IPS-18c (cell line): Measurements from ENCODE around the gene CHST12.
A peak's percentile ranks its signal among the peaks of the same experiment; 100 is the strongest.
"Not testable (repeated sequence)": the region's sequence is repeated elsewhere in the genome, so short reads cannot be mapped to it uniquely, and the experiment has no call there.

Experiments used
- H3K4me3 ChIP-seq: 2 replicates; pipeline ENCODE4 v1.7.0; 2013; ENCODE audit warnings: low read depth, mild to moderate bottlenecking, low read length, moderate library complexity; ENCODE audit not compliant: insufficient read depth
- H3K9me3 ChIP-seq: one replicate; pipeline ENCODE4 v1.6.1; 2013; ENCODE audit warnings: mild to moderate bottlenecking, low read length, moderate library complexity; ENCODE audit not compliant: control insufficient read depth, insufficient read depth

Gene CHST12

DNA sequence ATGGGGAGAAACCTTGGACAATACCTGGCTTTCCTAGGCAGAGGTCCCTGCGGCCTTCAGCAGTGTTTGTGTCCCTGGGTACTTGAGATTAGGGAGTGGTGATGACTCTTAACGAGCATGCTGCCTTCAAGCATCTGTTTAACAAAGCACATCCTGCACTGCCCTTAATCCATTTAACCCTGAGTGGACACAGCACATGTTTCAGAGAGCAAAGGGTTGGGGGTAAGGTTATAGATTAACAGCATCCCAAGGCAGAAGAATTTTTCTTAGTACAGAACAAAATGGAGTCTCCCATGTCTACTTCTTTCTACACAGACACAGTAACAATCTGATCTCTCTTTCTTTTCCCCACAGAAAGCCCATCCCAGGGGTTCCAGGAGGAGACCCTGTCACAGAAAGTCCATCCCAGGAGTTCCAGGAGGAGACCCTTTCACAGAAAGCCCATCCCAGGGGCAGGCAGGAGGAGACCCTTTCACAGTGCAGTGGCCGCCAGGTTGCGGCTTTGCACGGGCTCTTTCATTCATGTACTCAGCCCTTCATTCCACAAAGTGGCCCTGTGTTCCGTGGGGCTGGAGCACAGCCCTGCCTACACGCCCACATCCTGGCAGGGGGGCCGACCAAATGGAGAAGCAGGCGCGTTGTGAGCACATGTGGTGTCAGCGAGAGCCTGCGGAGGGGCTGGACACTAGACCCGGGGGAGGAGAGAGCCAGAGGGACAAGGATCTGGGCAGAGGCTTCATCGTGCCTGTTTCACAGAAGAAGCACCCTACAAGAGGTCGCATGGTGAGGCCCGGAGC lies 13.2 kb upstream of the CHST12 start:
- H3K4me3 ChIP-seq, H3K9me3 ChIP-seq: not testable (repeated sequence)

DNA sequence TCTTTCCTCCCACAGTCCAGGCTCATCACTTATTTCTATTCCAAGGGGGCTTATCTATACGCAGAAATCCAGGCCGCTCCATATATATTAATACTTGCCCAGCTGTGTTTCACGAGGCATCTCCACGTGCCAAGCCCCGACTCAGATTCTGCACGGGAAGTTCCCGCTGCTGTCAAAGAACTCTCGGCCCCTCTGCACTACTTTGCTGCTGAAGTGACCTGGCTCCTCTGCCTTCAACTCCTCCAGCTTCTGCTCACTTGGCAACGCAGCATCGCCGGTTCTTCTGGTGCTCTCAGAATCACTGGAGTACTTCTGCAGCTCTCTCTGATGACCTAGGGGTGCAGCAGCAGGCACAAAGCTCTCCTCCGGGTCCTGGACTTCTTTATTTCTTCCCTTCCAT lies 9.7 kb upstream of the CHST12 start:
- H3K9me3 ChIP-seq = no peaks in the 10 kb centered on the region
- H3K4me3 ChIP-seq = no peak overlapping the region

DNA sequence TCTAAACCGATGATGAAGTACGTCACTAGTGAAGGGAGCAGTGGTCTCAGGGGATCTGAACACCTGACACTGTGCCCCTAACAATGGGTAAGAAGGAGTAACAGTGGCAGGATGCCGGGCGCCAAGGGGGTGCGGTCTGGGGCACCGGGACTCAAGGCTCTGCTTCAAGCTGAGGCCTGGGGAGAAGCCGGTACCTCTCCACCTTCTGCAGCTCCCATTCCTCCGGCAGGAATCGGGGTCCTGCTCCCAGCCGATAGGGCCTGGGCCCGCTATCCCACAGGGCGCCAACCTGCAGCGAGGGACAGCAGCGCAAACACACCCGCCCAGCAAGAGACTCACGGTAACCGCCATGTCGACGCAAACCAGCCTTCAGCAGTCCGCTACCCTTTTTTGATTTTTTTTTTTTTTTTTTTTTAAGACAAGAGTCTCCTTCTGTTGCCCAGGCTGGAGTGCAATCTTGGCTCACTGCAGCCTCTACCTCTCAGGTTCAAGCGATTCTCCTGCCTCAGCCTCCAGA lies 8.8 kb upstream of the CHST12 start:
- Histone ChIP-seq H3K4me3 (no peak overlapping the region), H3K9me3 (no peaks in the 10 kb centered on the region)

DNA sequence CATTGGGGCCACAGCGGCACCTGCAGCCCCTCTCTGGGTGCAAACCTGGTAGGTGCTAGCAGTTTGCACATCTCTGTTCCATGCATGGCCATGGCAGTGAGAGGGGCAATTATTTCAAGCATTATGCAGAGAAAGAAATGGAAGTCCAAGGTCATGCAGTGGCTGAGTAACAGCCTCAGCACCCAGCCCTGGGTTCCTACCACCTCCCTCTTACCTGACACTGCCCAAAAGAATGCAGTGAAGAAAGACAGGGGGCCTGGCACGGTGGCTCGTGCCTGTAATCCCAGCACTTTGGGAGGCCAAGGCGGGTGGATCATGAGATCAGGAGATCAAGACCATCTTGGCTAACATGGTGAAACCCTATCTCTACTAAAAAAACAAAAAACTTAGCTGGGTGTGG lies 4.9 kb upstream of the CHST12 start:
- Histone ChIP-seq H3K9me3 (no peaks in the 10 kb centered on the region), H3K4me3 (no peak overlapping the region)

DNA sequence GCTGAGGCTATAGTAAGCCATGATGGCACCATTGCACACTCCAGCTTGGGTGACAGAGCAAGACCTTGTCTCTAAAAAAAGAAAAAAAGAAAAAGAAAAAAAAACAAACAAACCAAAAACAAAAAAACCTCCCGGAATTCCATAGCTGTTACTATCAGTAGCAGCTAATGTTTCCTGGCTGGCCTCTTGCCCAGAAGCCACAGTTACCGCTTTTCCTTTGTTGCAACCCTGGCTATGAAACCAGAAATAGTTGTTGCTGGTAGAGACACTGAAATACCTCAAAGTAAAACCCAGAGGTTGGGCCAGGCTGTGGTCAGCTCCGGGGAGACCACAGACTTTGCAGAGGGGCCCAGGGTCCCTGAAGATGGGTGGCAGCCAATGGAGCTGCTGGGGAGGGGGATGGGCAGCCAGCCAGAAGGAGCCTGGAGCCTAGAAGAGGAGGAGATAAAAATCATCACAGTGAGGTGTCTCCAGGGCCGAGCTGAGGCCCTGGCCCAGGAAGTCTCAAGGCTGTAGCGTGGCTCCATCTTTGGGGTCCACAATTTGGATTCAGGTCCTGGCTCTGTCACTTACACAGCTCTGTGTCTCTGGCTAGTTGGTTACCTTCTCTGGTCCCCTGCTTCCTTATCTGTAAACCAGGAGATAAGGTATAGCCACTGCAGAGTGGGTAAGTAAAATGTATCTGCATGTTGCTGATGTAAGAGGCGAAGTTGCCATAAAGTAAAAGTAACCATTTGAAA lies 3.4 kb upstream of the CHST12 start:
- no peak overlapping the region for H3K4me3 ChIP-seq
- H3K9me3 ChIP-seq = no peaks in the 10 kb centered on the region

DNA sequence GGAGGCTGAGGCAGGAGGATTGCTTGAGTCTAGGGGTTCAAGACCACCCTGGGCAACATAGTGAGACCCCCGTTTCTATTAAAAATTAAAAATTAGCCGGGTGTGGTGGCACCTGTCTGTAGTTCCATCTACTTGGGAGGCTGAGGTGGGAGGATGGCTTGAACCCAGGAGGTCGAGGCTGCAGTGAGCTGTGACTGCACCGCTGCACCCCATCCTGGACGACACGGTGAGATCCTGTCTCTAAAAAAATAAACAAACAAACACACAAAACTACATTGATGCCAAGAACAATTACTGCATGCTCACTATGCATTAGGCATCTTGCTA lies 761 bp upstream of the CHST12 start:
- Histone ChIP-seq H3K4me3 (peak overlapping the region; percentile 78), H3K9me3 (no peaks in the 10 kb centered on the region)

GRCh38 chr7:2403718-2404648 lies 572 bp downstream of the CHST12 start:
- H3K4me3 ChIP-seq = peak overlapping the region; percentile 79
- no peaks in the 10 kb centered on the region for H3K9me3 ChIP-seq

DNA sequence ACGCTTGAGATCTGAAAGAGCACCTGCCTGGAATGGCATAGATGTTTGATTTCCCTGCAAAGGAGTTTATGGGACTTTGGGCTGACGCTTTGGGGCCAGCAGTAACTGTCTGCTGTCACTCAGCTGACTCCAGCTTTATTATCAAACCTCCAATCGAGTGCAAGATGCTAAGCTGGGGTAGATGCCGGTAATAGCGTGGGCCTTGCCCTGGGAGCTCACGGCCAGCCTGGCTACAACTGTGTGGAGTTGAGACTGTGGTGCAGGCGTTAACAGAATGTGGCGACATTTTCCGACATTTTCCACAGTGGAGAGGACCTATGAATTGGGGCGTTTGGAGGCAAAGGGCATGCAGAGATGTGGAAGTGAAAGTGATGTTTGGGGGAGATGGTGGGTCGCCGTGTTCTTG lies 1.3 kb downstream of the CHST12 start:
- Histone ChIP-seq H3K9me3 (no peaks in the 10 kb centered on the region), H3K4me3 (peak overlapping the region; percentile 79)

- no peaks in the 10 kb centered on the region for H3K9me3 ChIP-seq
- H3K4me3 ChIP-seq = no peak overlapping the region
Measured at GRCh38 chr7:2405201-2405600, 1.8 kb downstream of the CHST12 start.

DNA sequence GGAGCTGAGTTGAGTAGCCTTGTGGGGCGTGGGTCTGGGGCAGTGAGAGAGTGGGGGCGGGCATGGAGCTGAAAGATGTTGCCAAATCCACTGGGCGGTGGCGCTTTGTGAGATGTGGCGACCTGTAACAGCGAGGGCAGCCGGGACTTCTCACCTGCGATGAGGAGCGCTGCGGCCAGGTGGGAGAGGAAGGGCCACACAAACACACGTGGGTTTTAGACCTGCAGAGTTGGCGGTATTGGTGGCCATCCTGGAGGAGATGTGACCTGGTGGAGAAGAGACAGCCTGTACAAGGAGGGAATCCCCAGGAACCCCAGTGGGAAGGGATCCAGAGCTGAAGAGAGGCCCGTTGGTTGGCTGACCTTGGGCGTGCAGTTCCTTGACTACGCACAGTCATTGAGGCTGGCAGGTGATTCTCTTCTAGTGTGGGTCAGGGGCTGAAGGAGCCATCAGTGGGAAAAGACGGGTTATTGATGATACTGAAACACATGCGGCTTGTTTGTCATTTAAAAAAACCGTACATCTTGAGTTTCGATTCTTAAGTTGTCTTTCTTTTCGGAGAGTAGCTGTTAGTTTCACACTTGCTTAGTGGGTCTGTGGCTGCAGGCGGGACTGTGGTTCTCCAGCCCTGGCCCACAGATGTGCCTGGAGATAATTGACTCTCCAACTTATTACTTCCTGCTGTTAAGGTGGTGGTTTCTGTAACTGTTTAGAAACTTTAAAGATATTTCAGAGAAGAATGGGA lies 2.4 kb downstream of the CHST12 start:
- Histone ChIP-seq H3K4me3 (no peak overlapping the region), H3K9me3 (no peaks in the 10 kb centered on the region)

GRCh38 chr7:2409745-2410414 lies 6.5 kb downstream of the CHST12 start:
- H3K4me3 ChIP-seq = no peak overlapping the region

DNA sequence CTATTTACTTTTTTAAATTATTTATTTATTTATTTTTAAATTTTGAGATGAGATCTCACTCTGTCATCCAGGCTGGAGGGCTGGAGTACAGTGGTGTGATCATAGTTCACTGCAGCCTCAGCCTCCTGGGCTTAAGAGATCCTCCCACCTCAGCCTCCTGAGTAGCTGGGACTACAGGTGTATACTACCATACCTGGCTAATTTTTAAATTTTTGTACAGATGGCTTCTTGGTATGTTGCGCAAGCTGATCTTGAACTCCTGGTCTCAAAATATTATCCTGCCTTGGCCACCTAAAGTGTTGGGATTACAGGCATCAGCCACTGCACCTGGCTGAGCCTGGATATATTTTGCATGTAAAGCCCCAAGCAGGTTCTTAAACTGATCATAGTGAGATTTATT lies 7.6 kb downstream of the CHST12 start:
- H3K4me3 ChIP-seq = no peak overlapping the region
- no peaks in the 10 kb centered on the region for H3K9me3 ChIP-seq

More at GRCh38 chr7:2409745-2410414, 6.5 kb downstream of the CHST12 start:
- H3K9me3 ChIP-seq = no peaks in the 10 kb centered on the region

- H3K4me3 ChIP-seq = no peak overlapping the region
- no peaks in the 10 kb centered on the region for H3K9me3 ChIP-seq
Measured at GRCh38 chr7:2411815-2412586, 8.6 kb downstream of the CHST12 start.

DNA sequence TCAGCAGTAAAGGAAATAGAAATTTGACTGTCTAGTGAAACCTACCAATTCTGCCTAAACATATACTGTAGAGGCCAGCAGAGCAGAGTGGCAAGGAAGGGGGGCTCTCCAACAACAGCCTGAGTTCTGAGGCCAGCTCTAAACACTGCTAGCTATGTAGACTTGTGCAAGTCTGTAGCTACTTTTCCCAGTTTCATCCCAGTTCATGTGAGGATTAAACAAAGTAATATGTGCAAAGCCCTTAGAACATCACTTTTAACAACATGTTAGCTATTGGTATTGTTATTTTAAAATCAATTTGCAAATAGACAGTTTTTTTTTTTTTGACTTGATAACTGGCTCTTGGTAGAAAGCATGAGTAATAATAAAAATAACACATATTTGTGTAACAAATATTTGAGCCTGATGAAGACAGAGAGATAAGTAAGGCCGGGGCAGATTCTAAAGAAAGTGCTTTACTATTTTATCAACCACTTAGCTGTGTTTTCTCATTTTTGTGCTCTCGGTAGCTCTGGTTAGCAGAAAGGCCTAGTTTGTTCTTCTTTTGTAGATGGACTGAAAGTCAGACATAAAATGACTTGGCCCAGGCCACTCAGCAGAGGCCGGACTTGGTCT lies 9.3 kb downstream of the CHST12 start:
- Histone ChIP-seq H3K9me3 (no peaks in the 10 kb centered on the region), H3K4me3 (no peak overlapping the region)

GRCh38 chr7:2416063-2416462 lies 12.7 kb downstream of the CHST12 start:
- H3K9me3 ChIP-seq = no peaks in the 10 kb centered on the region
- no peak overlapping the region for H3K4me3 ChIP-seq
